HepG2 (cell line): ENCODE data around the gene TUBG2. TPM values are rescaled to one million over a fixed set of nuclear protein-coding genes. Genes with fewer than 3 reads are reported as not detected.

Source experiments
- CREBL2 ChIP-seq: sonication (generic); formaldehyde crosslinking; IDR thresholded peaks from 2 replicates; pipeline ENCODE4 v1.8.1; 2023; ENCODE audit warnings: missing genetic modification reagents, mild to moderate bottlenecking, borderline replicate concordance
- ELK4 ChIP-seq: sonication (generic); formaldehyde crosslinking; IDR thresholded peaks from 2 replicates; pipeline ENCODE4 v1.9.0; 2021; ENCODE audit warnings: missing genetic modification reagents, borderline replicate concordance
- GLI4 ChIP-seq: sonication (generic); formaldehyde crosslinking; IDR thresholded peaks from 2 replicates; pipeline ENCODE4 v1.5.1; 2020; ENCODE audit warnings: missing genetic modification reagents, mild to moderate bottlenecking, moderate library complexity, borderline replicate concordance
- HBP1 ChIP-seq: IDR thresholded peaks from 2 replicates; pipeline ENCODE4 v1.6.1; 2016; ENCODE audit warnings: low read depth, control low read depth
- HDAC6 ChIP-seq: fragments of 200-600 bp; sonication (generic); IDR thresholded peaks from 2 replicates; pipeline ENCODE4 v1.7.0; 2017; ENCODE audit warnings: mild to moderate bottlenecking, antibody characterized with exemption, low read length, low read depth
- MLX ChIP-seq: IDR thresholded peaks from 2 replicates; pipeline ENCODE4 v1.6.1; 2016
- RBFOX2 ChIP-seq: fragments of 200-400 bp; formaldehyde crosslinking; IDR thresholded peaks from 2 replicates; pipeline ENCODE4 v1.6.1; 2017; ENCODE audit warnings: low read depth, mild to moderate bottlenecking, low read length
- SAFB2 ChIP-seq: sonication (generic); formaldehyde crosslinking; IDR thresholded peaks from 2 replicates; pipeline ENCODE4 v1.5.1; 2020; ENCODE audit warnings: missing genetic modification reagents, low read depth, mild to moderate bottlenecking, borderline replicate concordance
- SCMH1 ChIP-seq: sonication (generic); formaldehyde crosslinking; IDR thresholded peaks from 2 replicates; pipeline ENCODE4 v1.9.0; 2021; ENCODE audit warnings: missing genetic modification reagents, mild to moderate bottlenecking, borderline replicate concordance
- TRAFD1 ChIP-seq: sonication (generic); formaldehyde crosslinking; IDR thresholded peaks from 2 replicates; pipeline ENCODE4 v1.5.1; 2020; ENCODE audit warnings: missing genetic modification reagents, mild to moderate bottlenecking, borderline replicate concordance
- TRIM24 ChIP-seq: sonication (generic); formaldehyde crosslinking; IDR thresholded peaks from 2 replicates; pipeline ENCODE4 v1.8.0; 2022; ENCODE audit warnings: mild to moderate bottlenecking, missing genetic modification reagents
- ZBTB21 ChIP-seq: sonication (generic); formaldehyde crosslinking; IDR thresholded peaks from 2 replicates; pipeline ENCODE4 v1.4.0; 2020; ENCODE audit warnings: missing genetic modification reagents
- ZNF20 ChIP-seq: sonication (generic); formaldehyde crosslinking; IDR thresholded peaks from 2 replicates; pipeline ENCODE4 v1.4.0; 2020; ENCODE audit warnings: mild to moderate bottlenecking, moderate library complexity, missing genetic modification reagents
- ZNF282 ChIP-seq: fragments of 450-650 bp; IDR thresholded peaks from 2 replicates; pipeline ENCODE4 v1.6.1; 2018; ENCODE audit not compliant: partially characterized antibody
- ZNF513 ChIP-seq: sonication (generic); formaldehyde crosslinking; conservative IDR thresholded peaks from 2 replicates; pipeline ENCODE4 v1.5.0; 2020; ENCODE audit warnings: missing genetic modification reagents
- ZNF530 ChIP-seq: sonication (generic); formaldehyde crosslinking; IDR thresholded peaks from 2 replicates; pipeline ENCODE4 v1.5.0; 2020; ENCODE audit warnings: low read depth, mild to moderate bottlenecking, missing genetic modification reagents
- ZNF597 ChIP-seq: sonication (generic); formaldehyde crosslinking; IDR thresholded peaks from 2 replicates; pipeline ENCODE4 v1.5.0; 2020; ENCODE audit warnings: missing genetic modification reagents
- ZNF672 ChIP-seq: sonication (generic); formaldehyde crosslinking; IDR thresholded peaks from 2 replicates; pipeline ENCODE4 v1.8.1; 2022; ENCODE audit warnings: missing genetic modification reagents
- ZNF75D ChIP-seq: sonication (generic); formaldehyde crosslinking; IDR thresholded peaks from 2 replicates; pipeline ENCODE4 v1.8.1; 2023; ENCODE audit warnings: missing genetic modification reagents, mild to moderate bottlenecking, borderline replicate concordance
- ZNF761 ChIP-seq: sonication (generic); formaldehyde crosslinking; conservative IDR thresholded peaks from 2 replicates; pipeline ENCODE4 v1.4.0; 2020; ENCODE audit warnings: mild to moderate bottlenecking, missing genetic modification reagents
- ZNF776 ChIP-seq: sonication (generic); formaldehyde crosslinking; IDR thresholded peaks from 2 replicates; pipeline ENCODE4 v1.4.0; 2020; ENCODE audit warnings: mild to moderate bottlenecking, missing genetic modification reagents
- polyA plus RNA-seq, 8 experiments: library from polyadenylated mRNA; depleted of rRNA in 3 of 8; stranded (reverse) in 7 of 8; unstranded in 1 of 8; fragments of >200 nt; fragmentation: Illumina TruSeq in 4 of 8; extraction: Trizol in 4 of 8; gene quantifications; 2 replicates each; pipeline versions ENCODE4 v1.2.1 to v1.2.3, GENCODE V29; 2011 to 2016; ENCODE audit warnings: low read depth in 4 of 8, missing spikeins in 1 of 8, mixed read lengths in 1 of 8; ENCODE audit not compliant: insufficient read depth in 1 of 8
- total RNA-seq, 5 experiments: library from RNA; depleted of rRNA; stranded (reverse); fragments of >200 nt; fragmentation: Illumina TruSeq; extraction: Trizol; gene quantifications; 2 replicates each; pipeline ENCODE4 v1.2.3, GENCODE V29; 2016; ENCODE audit warnings: low read depth in 1 of 5

TUBG2 gene
- total and polyA plus RNA-seq, 2 of the 13 experiments (the other 11 are each of a cell fraction or from before 2014, with no cell fraction given): 16.0 to 42.3 TPM

- TF ChIP-seq SCMH1 (CRISPR knock-in tag) (no peak), ELK4 (CRISPR knock-in tag) (no peak), ZNF672 (CRISPR knock-in tag) (no peak), HBP1 (CRISPR knock-in tag) (0 out of 2 replicates have a peak, but pooled peaks have one; percentile 23), ZNF761 (peak; percentile 42; the same call in 1 of the 2 replicates), GLI4 (0 out of 2 replicates have a peak, but pooled peaks have one; percentile 45), SAFB2 (CRISPR knock-in tag) (peak; percentile 66; the same call in 1 of the 2 replicates), ZNF282 (no peak), TRIM24 (CRISPR knock-in tag) (0 out of 2 replicates have a peak, but pooled peaks have one; percentile 25), ZNF75D (no peak), CREBL2 (CRISPR knock-in tag) (no peak), ZNF513 (CRISPR knock-in tag) (no peak), HDAC6 (no peak), ZBTB21 (CRISPR knock-in tag) (no peak; the same call in 1 of the 2 replicates), ZNF530 (CRISPR knock-in tag) (no peak), ZNF20 (no peak), ZNF597 (CRISPR knock-in tag) (no peak), TRAFD1 (CRISPR knock-in tag) (no peak), RBFOX2 (peak; percentile 89), ZNF776 (CRISPR knock-in tag) (no peak), MLX (peak; percentile 97)
Observed at GRCh38 chr17:42677921-42678781, 19.1 kb downstream of the TUBG2 start (continued).
